Psoas muscle (tissue), 8 donors: ENCODE results near the gene PLEKHM1. TPM values are rescaled to one million over a fixed set of nuclear protein-coding genes. Genes with fewer than 3 reads are reported as not detected.
A peak's percentile ranks its signal among the peaks of the same experiment; 100 is the strongest.

Experiments used
- ATAC-seq, 4 donors: fragments of 200-7000 bp; cut with Tn5 transposase; one replicate each; pipeline ENCODE4 v1.9.1; 2020; ENCODE audit warnings: moderate library complexity in 3 of 4, mild to moderate bottlenecking in 2 of 4
- DNase-seq, 2 donors: peaks; one replicate each; pipeline ENCODE4 v3.0.0-alpha.2; 2020
- H3K27ac ChIP-seq: fragments of 200-600 bp; one replicate; pipeline ENCODE4 v1.8.0; 2022
- H3K27me3 ChIP-seq, 3 donors: fragments of 200-600 bp in 1 of 3; one replicate each; pipeline versions ENCODE4 v1.6.1 to v1.8.0; 2013 to 2022; ENCODE audit warnings: low read length in 2 of 3, mild to moderate bottlenecking in 2 of 3, moderate library complexity in 1 of 3; ENCODE audit not compliant: insufficient read depth in 3 of 3
- H3K36me3 ChIP-seq, 2 donors: fragments of 200-600 bp in 1 of 2; one replicate each; pipeline versions ENCODE4 v1.6.1 to v1.8.0; 2013 to 2022; ENCODE audit warnings: low read depth in 1 of 2, mild to moderate bottlenecking in 1 of 2, moderate library complexity in 1 of 2; ENCODE audit not compliant: insufficient read depth in 1 of 2
- H3K4me1 ChIP-seq: fragments of 200-600 bp; one replicate; pipeline ENCODE4 v1.8.0; 2022
- H3K4me3 ChIP-seq: fragments of 200-600 bp; one replicate; pipeline ENCODE4 v1.8.0; 2022; ENCODE audit warnings: mild to moderate bottlenecking
- H3K9me3 ChIP-seq: fragments of 200-600 bp; one replicate; pipeline ENCODE4 v1.8.0; 2022
- CTCF ChIP-seq: fragments of 200-600 bp; IDR thresholded peaks from one replicate; pipeline ENCODE4 v1.8.0; 2022; ENCODE audit warnings: antibody characterized with exemption
- WGBS, 3 donors: extraction: QIAGEN DNeasy Blood & Tissue Kit; methylation state at CpG; one replicate each; pipeline versions ENCODE4 v1.1.6 to v1.1.7; 2013; 5-methylcytosine and 5-hydroxymethylcytosine counted together
- intact Hi-C, 2 donors: fragments of 100-400 bp; cut with DNase I; formaldehyde crosslinking; loops; one replicate each; pipeline versions ENCODE4 v1.11.0 to v1.14.2; 2022
- polyA plus RNA-seq, 3 donors: library from polyadenylated mRNA; stranded (reverse); fragments of 200-250 nt; gene quantifications; one replicate each; pipeline ENCODE4 v1.2.3, GENCODE V29; 2013
- total RNA-seq, 4 donors: library from RNA; stranded (reverse); fragmentation: NEBNext Ultra II Directional in 2 of 4; extraction: Animal tissue kit (Norgen Biotek cat#: 25700) in 2 of 4; gene quantifications; one replicate each; pipeline versions ENCODE4 v1.2.1 to v1.2.4, GENCODE V29; 2021 to 2023
- donor health status: healthy with polysubstance abuse.
- donor health status: DM: no; HTN: no; CAD: no; lungs with moderate emphysema.
- donor health status: Bipolar disorder and iron deficiency.
- donor health status: healthy.
- donor health status: DM: yes; HTN: yes; CAD: no.
- donor health status: DM: no; HTN: no; CAD: no.
- donor health status: DM: no; HTN: no; CAD: no.
- donor health status: DM: yes; HTN: yes; CAD: no.

Gene PLEKHM1
- total and polyA plus RNA-seq, 7 donors, result 13.0 to 47.6 (median 25.5) TPM

GRCh38 chr17:45424769-45425124 is 65.8 kb downstream of the PLEKHM1 start:
- no peak overlapping the region for H3K27ac ChIP-seq
- H3K27me3 ChIP-seq, result peaks cover 0 to 15% (median 4%) of the 10 kb centered on the region in 3 donors
- H3K4me3 ChIP-seq, result no peak overlapping the region
- TF ChIP-seq CTCF, result no peak
- ATAC-seq, result no peak
- H3K4me1 ChIP-seq, result peaks cover 6% of the 10 kb centered on the region
- 92 to 98% (median 95%) methylated on average over 6 of the region's 6 CpGs for WGBS, 3 donors
- H3K36me3 ChIP-seq, result no peaks in the 10 kb centered on the region
- DNase-seq, result peak in 1 of 2 donors; percentile 38
- H3K9me3 ChIP-seq, result no peaks in the 10 kb centered on the region
- intact Hi-C loops, result loop anchor here (10.0 kb wide), 2 partner anchors 170 to 420 kb away; partner anchors contain the start of gene SPPL2C (in 1 of the 2)

- TF ChIP-seq CTCF, result no peak
- no peaks in the 10 kb centered on the region for H3K36me3 ChIP-seq
- H3K27ac ChIP-seq, result no peak overlapping the region
- H3K4me1 ChIP-seq, result peaks cover 6% of the 10 kb centered on the region
- no peaks in the 10 kb centered on the region for H3K9me3 ChIP-seq
- peaks cover 0 to 7% (median 0%) of the 10 kb centered on the region in 3 donors for H3K27me3 ChIP-seq
- 67 to 92% (median 81%) methylated on average over 1 of the region's 1 CpG for WGBS, 3 donors
- no peak overlapping the region for H3K4me3 ChIP-seq
- intact Hi-C loops, result loop anchor here (10.0 kb wide), 2 partner anchors 171 to 421 kb away; partner anchors contain the start of gene SPPL2C (in 1 of the 2)
- DNase-seq, result no peak
- no peak for ATAC-seq
Measured at GRCh38 chr17:45423975-45424335, 66.6 kb downstream of the PLEKHM1 start.

- Histone ChIP-seq H3K27me3 (peaks cover 0 to 3% (median 0%) of the 10 kb centered on the region in 3 donors), H3K4me1 (peaks cover 6% of the 10 kb centered on the region), H3K9me3 (no peaks in the 10 kb centered on the region), H3K4me3 (no peak overlapping the region), H3K36me3 (no peaks in the 10 kb centered on the region), H3K27ac (no peak overlapping the region)
- TF ChIP-seq CTCF, result no peak
- intact Hi-C loops, result loop anchor here (10.0 kb wide), 2 partner anchors 171 to 421 kb away; partner anchors contain the start of gene SPPL2C (in 1 of the 2)
- 62 to 79% (median 77%) methylated on average over 8 of the region's 8 CpGs for WGBS, 3 donors
- ATAC-seq (no peak), DNase-seq (peak in 1 of 2 donors; percentile 1)
Measured at GRCh38 chr17:45423304-45423974, 67.1 kb downstream of the PLEKHM1 start.

DNA sequence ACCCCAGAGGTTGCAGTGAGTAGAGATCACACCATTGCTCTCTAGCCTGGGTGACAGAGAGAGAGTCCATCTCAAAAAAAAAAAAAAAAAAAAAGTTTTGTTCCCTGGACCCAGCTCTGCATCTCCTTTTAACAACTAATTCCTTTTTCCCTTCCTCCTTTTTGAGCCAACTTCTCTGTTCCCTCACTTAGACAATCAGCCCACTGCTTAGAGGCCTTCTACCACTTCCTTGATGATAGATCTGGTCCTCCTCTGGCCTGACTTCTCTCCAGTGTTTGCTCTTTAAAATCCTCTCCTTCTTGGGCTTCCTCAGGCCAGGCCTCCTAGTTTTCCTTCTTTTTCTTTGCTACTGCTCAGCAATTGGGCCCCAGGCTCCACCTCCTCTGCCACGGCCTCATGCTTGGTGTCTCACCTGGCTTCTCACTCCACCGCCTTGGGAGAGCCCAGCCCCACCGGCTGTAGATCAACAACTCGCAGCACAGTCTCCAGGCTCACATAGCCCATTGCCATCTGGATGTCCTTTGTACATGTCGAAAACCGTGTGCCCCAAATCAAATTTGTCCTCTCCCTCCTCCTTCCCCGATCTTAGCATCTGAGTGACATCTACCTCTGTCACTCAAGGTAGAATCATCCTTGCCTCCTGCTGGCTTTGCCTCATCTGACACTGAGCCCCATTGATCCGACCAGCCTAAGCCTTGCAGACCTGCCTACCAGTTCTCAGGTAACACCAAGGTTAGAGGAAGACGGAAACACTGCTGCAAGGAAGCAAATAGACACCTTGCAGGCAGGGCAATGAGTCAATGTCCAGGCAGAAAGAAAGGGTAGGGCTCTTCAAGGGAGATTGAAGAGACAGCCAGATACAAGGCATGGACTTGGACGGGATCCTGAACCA is 75.3 kb downstream of the PLEKHM1 start:
- no peaks in the 10 kb centered on the region for H3K36me3 ChIP-seq
- no peak overlapping the region for H3K27ac ChIP-seq
- H3K4me1 ChIP-seq, result peaks cover 13% of the 10 kb centered on the region
- H3K9me3 ChIP-seq, result no peaks in the 10 kb centered on the region
- TF ChIP-seq CTCF, result no peak
- WGBS, 3 donors, result 83 to 87% (median 85%) methylated on average over 10 of the region's 10 CpGs
- intact Hi-C loops, result no loop called here
- ATAC-seq (no peak), DNase-seq (no peak)
- H3K4me3 ChIP-seq, result no peak overlapping the region
- no peaks in the 10 kb centered on the region for H3K27me3 ChIP-seq
